Measurements from ENCODE around the gene PTPN6. TPM values are rescaled to one million over a fixed set of nuclear protein-coding genes. Genes with fewer than 3 reads are reported as not detected.
A peak's percentile ranks its signal among the peaks of the same experiment; 100 is the strongest.

The PTPN6 gene
- total and polyA plus RNA-seq, 10 of the 15 experiments (the other 5 are each of a cell fraction or from before 2014, with no cell fraction given), result 229 to 457 (median 370) TPM

DNA sequence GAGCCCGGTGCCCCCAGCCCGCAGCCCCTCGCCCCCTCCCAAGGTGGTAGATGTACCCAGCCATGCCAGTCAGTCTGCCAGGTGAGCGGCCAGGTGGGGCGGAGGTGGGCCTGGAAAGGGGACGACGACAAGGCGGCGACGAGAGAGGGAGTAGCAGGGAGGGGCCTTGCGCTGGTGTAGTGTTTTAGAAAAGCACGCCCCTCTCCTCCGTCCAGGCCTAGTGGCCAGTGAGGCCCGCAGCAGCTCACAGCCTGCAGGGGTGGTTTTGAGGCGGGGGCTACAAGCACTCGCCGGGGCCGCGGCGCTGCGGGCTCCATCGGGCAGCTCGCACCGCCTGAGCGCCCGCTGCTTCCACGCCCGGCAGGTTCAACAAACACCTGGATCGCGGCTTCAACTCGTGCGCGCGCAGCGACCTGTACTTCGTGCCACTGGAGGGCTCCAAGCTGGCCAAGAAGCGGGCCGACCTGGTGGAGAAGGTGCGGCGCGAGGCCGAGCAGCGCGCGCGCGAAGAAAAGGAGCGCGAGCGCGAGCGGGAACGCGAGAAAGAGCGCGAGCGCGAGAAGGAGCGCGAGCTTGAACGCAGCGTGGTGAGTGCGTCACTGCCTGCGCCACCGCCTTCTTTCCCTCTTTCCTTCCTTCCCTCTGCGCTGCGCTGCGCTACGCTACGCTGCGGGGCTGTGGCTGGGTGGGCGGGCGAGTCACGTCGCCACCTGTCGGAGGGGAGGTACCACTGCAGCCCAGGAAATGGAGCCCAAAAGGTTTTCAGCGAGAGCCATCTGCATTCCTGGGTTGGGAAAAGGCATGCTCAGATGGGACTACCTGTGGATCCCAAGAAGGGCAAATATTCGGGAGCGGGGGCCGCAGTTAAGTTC, 13.4 kb upstream of the PTPN6 start (continued):
- TF ChIP-seq, protein P1, sequence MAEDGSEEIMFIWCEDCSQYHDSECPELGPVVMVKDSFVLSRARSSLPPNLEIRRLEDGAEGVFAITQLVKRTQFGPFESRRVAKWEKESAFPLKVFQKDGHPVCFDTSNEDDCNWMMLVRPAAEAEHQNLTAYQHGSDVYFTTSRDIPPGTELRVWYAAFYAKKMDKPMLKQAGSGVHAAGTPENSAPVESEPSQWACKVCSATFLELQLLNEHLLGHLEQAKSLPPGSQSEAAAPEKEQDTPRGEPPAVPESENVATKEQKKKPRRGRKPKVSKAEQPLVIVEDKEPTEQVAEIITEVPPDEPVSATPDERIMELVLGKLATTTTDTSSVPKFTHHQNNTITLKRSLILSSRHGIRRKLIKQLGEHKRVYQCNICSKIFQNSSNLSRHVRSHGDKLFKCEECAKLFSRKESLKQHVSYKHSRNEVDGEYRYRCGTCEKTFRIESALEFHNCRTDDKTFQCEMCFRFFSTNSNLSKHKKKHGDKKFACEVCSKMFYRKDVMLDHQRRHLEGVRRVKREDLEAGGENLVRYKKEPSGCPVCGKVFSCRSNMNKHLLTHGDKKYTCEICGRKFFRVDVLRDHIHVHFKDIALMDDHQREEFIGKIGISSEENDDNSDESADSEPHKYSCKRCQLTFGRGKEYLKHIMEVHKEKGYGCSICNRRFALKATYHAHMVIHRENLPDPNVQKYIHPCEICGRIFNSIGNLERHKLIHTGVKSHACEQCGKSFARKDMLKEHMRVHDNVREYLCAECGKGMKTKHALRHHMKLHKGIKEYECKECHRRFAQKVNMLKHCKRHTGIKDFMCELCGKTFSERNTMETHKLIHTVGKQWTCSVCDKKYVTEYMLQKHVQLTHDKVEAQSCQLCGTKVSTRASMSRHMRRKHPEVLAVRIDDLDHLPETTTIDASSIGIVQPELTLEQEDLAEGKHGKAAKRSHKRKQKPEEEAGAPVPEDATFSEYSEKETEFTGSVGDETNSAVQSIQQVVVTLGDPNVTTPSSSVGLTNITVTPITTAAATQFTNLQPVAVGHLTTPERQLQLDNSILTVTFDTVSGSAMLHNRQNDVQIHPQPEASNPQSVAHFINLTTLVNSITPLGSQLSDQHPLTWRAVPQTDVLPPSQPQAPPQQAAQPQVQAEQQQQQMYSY (CRISPR knock-in tag; IDR thresholded peaks at IDR 0.05), result no peak
- TF ChIP-seq, protein P2, sequence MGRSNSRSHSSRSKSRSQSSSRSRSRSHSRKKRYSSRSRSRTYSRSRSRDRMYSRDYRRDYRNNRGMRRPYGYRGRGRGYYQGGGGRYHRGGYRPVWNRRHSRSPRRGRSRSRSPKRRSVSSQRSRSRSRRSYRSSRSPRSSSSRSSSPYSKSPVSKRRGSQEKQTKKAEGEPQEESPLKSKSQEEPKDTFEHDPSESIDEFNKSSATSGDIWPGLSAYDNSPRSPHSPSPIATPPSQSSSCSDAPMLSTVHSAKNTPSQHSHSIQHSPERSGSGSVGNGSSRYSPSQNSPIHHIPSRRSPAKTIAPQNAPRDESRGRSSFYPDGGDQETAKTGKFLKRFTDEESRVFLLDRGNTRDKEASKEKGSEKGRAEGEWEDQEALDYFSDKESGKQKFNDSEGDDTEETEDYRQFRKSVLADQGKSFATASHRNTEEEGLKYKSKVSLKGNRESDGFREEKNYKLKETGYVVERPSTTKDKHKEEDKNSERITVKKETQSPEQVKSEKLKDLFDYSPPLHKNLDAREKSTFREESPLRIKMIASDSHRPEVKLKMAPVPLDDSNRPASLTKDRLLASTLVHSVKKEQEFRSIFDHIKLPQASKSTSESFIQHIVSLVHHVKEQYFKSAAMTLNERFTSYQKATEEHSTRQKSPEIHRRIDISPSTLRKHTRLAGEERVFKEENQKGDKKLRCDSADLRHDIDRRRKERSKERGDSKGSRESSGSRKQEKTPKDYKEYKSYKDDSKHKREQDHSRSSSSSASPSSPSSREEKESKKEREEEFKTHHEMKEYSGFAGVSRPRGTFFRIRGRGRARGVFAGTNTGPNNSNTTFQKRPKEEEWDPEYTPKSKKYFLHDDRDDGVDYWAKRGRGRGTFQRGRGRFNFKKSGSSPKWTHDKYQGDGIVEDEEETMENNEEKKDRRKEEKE (IDR thresholded peaks at IDR 0.05), result no peak
- TF ChIP-seq BMI1 (IDR thresholded peaks at IDR 0.05; ENCODE audit: borderline replicate concordance) (no peak), CHD4 (IDR thresholded peaks at IDR 0.05) (no peak), POLR2AphosphoS2 (IDR thresholded peaks at IDR 0.05; ENCODE audit: low read depth, low read length) (peak; percentile 97), NFYA (IDR thresholded peaks at IDR 0.05; ENCODE audit: borderline replicate concordance, low read depth, low read length) (no peak), KAT2A (conservative IDR thresholded peaks at IDR 0.05; ENCODE audit: control insufficient read depth, low read depth, low read length) (no peak), RUNX3 (IDR thresholded peaks at IDR 0.05; ENCODE audit: low read length) (no peak), ZNF622 (IDR thresholded peaks at IDR 0.05) (no peak), RB1 (IDR thresholded peaks at IDR 0.05; ENCODE audit: borderline replicate concordance) (peak; percentile 96; the same call in 1 of the 2 replicates), SP1 (IDR thresholded peaks at IDR 0.05; ENCODE audit: low read depth, low read length) (peak; percentile 61)
- TF ChIP-seq, protein P3, sequence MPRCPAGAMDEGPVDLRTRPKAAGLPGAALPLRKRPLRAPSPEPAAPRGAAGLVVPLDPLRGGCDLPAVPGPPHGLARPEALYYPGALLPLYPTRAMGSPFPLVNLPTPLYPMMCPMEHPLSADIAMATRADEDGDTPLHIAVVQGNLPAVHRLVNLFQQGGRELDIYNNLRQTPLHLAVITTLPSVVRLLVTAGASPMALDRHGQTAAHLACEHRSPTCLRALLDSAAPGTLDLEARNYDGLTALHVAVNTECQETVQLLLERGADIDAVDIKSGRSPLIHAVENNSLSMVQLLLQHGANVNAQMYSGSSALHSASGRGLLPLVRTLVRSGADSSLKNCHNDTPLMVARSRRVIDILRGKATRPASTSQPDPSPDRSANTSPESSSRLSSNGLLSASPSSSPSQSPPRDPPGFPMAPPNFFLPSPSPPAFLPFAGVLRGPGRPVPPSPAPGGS (IDR thresholded peaks at IDR 0.05; ENCODE audit: borderline replicate concordance, insufficient read depth, low read depth, low read length, poor library complexity, severe bottlenecking), result peak; percentile 76
- TF ChIP-seq, protein P4, sequence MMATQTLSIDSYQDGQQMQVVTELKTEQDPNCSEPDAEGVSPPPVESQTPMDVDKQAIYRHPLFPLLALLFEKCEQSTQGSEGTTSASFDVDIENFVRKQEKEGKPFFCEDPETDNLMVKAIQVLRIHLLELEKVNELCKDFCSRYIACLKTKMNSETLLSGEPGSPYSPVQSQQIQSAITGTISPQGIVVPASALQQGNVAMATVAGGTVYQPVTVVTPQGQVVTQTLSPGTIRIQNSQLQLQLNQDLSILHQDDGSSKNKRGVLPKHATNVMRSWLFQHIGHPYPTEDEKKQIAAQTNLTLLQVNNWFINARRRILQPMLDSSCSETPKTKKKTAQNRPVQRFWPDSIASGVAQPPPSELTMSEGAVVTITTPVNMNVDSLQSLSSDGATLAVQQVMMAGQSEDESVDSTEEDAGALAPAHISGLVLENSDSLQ (IDR thresholded peaks at IDR 0.05), result peak; percentile 40; the same call in 1 of the 2 replicates
- TF ChIP-seq, protein P5, sequence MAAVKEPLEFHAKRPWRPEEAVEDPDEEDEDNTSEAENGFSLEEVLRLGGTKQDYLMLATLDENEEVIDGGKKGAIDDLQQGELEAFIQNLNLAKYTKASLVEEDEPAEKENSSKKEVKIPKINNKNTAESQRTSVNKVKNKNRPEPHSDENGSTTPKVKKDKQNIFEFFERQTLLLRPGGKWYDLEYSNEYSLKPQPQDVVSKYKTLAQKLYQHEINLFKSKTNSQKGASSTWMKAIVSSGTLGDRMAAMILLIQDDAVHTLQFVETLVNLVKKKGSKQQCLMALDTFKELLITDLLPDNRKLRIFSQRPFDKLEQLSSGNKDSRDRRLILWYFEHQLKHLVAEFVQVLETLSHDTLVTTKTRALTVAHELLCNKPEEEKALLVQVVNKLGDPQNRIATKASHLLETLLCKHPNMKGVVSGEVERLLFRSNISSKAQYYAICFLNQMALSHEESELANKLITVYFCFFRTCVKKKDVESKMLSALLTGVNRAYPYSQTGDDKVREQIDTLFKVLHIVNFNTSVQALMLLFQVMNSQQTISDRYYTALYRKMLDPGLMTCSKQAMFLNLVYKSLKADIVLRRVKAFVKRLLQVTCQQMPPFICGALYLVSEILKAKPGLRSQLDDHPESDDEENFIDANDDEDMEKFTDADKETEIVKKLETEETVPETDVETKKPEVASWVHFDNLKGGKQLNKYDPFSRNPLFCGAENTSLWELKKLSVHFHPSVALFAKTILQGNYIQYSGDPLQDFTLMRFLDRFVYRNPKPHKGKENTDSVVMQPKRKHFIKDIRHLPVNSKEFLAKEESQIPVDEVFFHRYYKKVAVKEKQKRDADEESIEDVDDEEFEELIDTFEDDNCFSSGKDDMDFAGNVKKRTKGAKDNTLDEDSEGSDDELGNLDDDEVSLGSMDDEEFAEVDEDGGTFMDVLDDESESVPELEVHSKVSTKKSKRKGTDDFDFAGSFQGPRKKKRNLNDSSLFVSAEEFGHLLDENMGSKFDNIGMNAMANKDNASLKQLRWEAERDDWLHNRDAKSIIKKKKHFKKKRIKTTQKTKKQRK (IDR thresholded peaks at IDR 0.05; ENCODE audit: low read depth, low read length), result no peak
- TF ChIP-seq, protein P6, sequence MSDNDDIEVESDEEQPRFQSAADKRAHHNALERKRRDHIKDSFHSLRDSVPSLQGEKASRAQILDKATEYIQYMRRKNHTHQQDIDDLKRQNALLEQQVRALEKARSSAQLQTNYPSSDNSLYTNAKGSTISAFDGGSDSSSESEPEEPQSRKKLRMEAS (IDR thresholded peaks at IDR 0.05; ENCODE audit: low read depth, low read length), result peak; percentile 72

All from GM12878 (cell line).